SK-N-SH treated with all-trans-retinoic acid at 6 μM for 48 hours (cell line): ENCODE results near the gene SPAG7.
"Not testable (repeated sequence)": the region's sequence is repeated elsewhere in the genome, so short reads cannot be mapped to it uniquely, and the experiment has no call there.

Experiments
- ATAC-seq: fragments of 200-7000 bp; cut with Tn5 transposase; 3 replicates; pipeline ENCODE4 v1.9.1; 2020; ENCODE audit warnings: mild to moderate bottlenecking, moderate library complexity
- CSDC2 ChIP-seq: fragments of 250-450 bp; sonication (Bioruptor Pico); IDR thresholded peaks from 2 replicates; pipeline ENCODE4 v1.5.0; 2020; ENCODE audit warnings: mild to moderate bottlenecking, moderate library complexity
- GLIS3 ChIP-seq: fragments of 250-450 bp; sonication (Bioruptor Pico); IDR thresholded peaks from 2 replicates; pipeline ENCODE4 v1.5.0; 2020; ENCODE audit warnings: mild to moderate bottlenecking, moderate library complexity
- ISL1 ChIP-seq: fragments of 250-450 bp; sonication (Bioruptor Pico); IDR thresholded peaks from 2 replicates; pipeline ENCODE4 v2.1.2; 2022; ENCODE audit warnings: mild to moderate bottlenecking, moderate library complexity
- PPARA ChIP-seq: fragments of 250-450 bp; sonication (Bioruptor Pico); IDR thresholded peaks from 2 replicates; pipeline ENCODE4 v1.5.0; 2020; ENCODE audit warnings: mild to moderate bottlenecking, borderline replicate concordance
- RARB ChIP-seq: fragments of 250-450 bp; sonication (Bioruptor Pico); IDR thresholded peaks from 2 replicates; pipeline ENCODE4 v1.8.0; 2021; ENCODE audit warnings: mild to moderate bottlenecking, moderate library complexity
- SNAI2 ChIP-seq: fragments of 250-450 bp; sonication (Bioruptor Pico); IDR thresholded peaks from 2 replicates; pipeline ENCODE4 v1.5.0; 2020; ENCODE audit warnings: mild to moderate bottlenecking, moderate library complexity
- TCF4 ChIP-seq: fragments of 250-450 bp; sonication (Bioruptor Pico); IDR thresholded peaks from 2 replicates; pipeline ENCODE4 v1.8.0; 2021; ENCODE audit warnings: mild to moderate bottlenecking, moderate library complexity, borderline replicate concordance
- TOX ChIP-seq: fragments of 250-450 bp; sonication (Bioruptor Pico); IDR thresholded peaks from 2 replicates; pipeline ENCODE4 v1.8.0; 2021; ENCODE audit warnings: mild to moderate bottlenecking, moderate library complexity, borderline replicate concordance
- ZC3H10 ChIP-seq: fragments of 250-450 bp; sonication (Bioruptor Pico); IDR thresholded peaks from 2 replicates; pipeline ENCODE4 v1.5.1; 2021; ENCODE audit warnings: mild to moderate bottlenecking, moderate library complexity
- ZFP3 ChIP-seq: fragments of 250-450 bp; sonication (Bioruptor Pico); IDR thresholded peaks from 2 replicates; pipeline ENCODE4 v1.5.0; 2020; ENCODE audit warnings: mild to moderate bottlenecking, moderate library complexity
- ZFP30 ChIP-seq: fragments of 450-650 bp; formaldehyde crosslinking; IDR thresholded peaks from 2 replicates; pipeline ENCODE4 v1.5.0; 2022; ENCODE audit warnings: mild to moderate bottlenecking, moderate library complexity
- ZNF565 ChIP-seq: fragments of 450-650 bp; formaldehyde crosslinking; conservative IDR thresholded peaks from 2 replicates; pipeline ENCODE4 v1.5.0; 2020; ENCODE audit warnings: low read depth, mild to moderate bottlenecking, moderate library complexity
- ZNF70 ChIP-seq: fragments of 450-650 bp; formaldehyde crosslinking; IDR thresholded peaks from 2 replicates; pipeline ENCODE4 v1.5.0; 2020; ENCODE audit warnings: mild to moderate bottlenecking, moderate library complexity
- TF ChIP-seq, protein P1 (sequence below): fragments of 250-450 bp; sonication (Bioruptor Pico); IDR thresholded peaks from 2 replicates; pipeline ENCODE4 v1.8.0; 2021; ENCODE audit warnings: low read depth, mild to moderate bottlenecking, moderate library complexity, borderline replicate concordance
- TF ChIP-seq, protein P2 (sequence below): fragments of 250-450 bp; sonication (Bioruptor Pico); IDR thresholded peaks from 2 replicates; pipeline ENCODE4 v1.5.1; 2020; ENCODE audit warnings: low read depth, mild to moderate bottlenecking, moderate library complexity
- TF ChIP-seq, protein P3 (sequence below): fragments of 250-450 bp; sonication (Bioruptor Pico); IDR thresholded peaks from 2 replicates; pipeline ENCODE4 v1.5.1; 2021; ENCODE audit warnings: mild to moderate bottlenecking, moderate library complexity

SPAG7 gene

GRCh38 chr17:4928881-4929280 is 38.7 kb downstream of the SPAG7 start:
- ATAC-seq, result no peak
- TF ChIP-seq ZFP3 (CRISPR knock-in tag) (no peak), PPARA (no peak), RARB (CRISPR knock-in tag) (no peak)
- TF ChIP-seq, all 23 proteins: peak for 0

- not testable (repeated sequence) for ATAC-seq
These were observed 40.9 kb downstream of the SPAG7 start for GRCh38 chr17:4926577-4927335.

- ATAC-seq, result no peak
- TF ChIP-seq GLIS3 (CRISPR knock-in tag) (no peak), ZNF565 (CRISPR knock-in tag) (no peak), TCF4 (CRISPR knock-in tag) (no peak)
- TF ChIP-seq, protein P1, sequence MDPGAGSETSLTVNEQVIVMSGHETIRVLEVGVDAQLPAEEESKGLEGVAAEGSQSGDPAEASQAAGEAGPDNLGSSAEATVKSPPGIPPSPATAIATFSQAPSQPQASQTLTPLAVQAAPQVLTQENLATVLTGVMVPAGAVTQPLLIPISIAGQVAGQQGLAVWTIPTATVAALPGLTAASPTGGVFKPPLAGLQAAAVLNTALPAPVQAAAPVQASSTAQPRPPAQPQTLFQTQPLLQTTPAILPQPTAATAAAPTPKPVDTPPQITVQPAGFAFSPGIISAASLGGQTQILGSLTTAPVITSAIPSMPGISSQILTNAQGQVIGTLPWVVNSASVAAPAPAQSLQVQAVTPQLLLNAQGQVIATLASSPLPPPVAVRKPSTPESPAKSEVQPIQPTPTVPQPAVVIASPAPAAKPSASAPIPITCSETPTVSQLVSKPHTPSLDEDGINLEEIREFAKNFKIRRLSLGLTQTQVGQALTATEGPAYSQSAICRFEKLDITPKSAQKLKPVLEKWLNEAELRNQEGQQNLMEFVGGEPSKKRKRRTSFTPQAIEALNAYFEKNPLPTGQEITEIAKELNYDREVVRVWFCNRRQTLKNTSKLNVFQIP (CRISPR knock-in tag), result no peak
- TF ChIP-seq, all 23 proteins: peak for 0
These were observed 46.3 kb downstream of the SPAG7 start for GRCh38 chr17:4921320-4921719.

DNA sequence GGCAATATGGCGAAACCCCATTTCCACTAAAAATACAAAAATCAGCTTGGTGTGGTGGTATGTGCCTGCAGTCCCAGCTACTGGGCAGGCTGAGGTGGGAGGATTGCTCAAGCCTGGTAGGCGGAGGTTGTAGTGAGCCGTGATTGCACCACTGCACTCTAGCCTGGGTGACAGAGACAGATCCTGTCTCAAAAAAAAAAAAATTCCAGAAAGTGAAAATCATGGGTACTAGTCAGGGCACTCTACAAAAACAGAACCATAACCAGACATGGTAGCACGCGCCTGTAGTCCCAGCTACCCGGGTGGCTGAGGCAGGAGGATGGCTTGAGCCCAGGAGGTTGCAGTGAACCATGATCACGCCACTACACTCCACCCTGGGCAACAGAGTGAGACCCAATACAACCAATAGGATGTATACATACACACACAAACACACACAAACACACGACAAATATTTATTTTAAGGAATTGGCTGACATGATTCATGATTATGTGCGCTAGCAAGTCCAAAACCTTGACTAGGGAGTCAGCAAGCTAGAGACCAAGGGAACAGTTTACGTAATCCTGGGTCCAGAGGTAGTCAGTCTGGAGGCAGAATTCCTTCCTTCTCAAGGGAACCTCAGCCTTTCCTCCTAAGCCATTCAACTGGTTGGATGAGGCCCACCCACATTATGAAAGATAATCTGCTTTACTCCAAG is 47.1 kb downstream of the SPAG7 start:
- ATAC-seq, result no peak; the same call in 2 of the 3 replicates
- TF ChIP-seq GLIS3 (CRISPR knock-in tag) (no peak), SNAI2 (no peak), TCF4 (CRISPR knock-in tag) (no peak), ZNF70 (CRISPR knock-in tag) (no peak)

GRCh38 chr17:4919511-4920047 is 48.0 kb downstream of the SPAG7 start:
- ATAC-seq, result peak; percentile 48
- TF ChIP-seq TCF4 (CRISPR knock-in tag) (peak; percentile 30; the same call in 1 of the 2 replicates), TOX (CRISPR knock-in tag) (no peak), ZNF70 (CRISPR knock-in tag) (no peak)

GRCh38 chr17:4914551-4914950 is 53.1 kb downstream of the SPAG7 start:
- ATAC-seq, result not testable (repeated sequence)

DNA sequence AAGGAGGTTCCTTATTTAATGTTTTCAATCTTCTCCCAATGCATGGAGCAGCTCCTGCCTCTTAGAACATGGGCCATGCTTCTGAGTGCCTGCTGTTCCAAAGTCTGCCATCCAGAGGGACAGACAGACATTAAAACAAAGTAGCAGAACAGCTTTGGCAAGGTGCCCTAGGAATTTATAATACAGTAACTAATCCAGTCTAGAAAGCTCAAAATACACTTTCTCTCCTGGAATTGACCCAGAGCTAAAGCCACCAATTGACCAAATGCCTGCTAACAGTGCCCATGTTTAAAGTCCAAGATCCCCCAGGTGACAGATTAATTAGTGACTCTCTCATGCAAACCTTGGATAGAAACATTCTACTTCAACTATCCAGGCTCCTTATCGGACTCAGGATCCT is 53.6 kb downstream of the SPAG7 start:
- TF ChIP-seq CSDC2 (CRISPR knock-in tag) (no peak), ZNF565 (CRISPR knock-in tag) (no peak), ZFP30 (CRISPR knock-in tag) (no peak), RARB (CRISPR knock-in tag) (no peak), ISL1 (CRISPR knock-in tag) (no peak), ZC3H10 (CRISPR knock-in tag) (no peak)
- TF ChIP-seq, protein P2, sequence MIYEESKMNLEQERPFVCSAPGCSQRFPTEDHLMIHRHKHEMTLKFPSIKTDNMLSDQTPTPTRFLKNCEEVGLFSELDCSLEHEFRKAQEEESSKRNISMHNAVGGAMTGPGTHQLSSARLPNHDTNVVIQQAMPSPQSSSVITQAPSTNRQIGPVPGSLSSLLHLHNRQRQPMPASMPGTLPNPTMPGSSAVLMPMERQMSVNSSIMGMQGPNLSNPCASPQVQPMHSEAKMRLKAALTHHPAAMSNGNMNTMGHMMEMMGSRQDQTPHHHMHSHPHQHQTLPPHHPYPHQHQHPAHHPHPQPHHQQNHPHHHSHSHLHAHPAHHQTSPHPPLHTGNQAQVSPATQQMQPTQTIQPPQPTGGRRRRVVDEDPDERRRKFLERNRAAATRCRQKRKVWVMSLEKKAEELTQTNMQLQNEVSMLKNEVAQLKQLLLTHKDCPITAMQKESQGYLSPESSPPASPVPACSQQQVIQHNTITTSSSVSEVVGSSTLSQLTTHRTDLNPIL, result no peak
- TF ChIP-seq, protein P3, sequence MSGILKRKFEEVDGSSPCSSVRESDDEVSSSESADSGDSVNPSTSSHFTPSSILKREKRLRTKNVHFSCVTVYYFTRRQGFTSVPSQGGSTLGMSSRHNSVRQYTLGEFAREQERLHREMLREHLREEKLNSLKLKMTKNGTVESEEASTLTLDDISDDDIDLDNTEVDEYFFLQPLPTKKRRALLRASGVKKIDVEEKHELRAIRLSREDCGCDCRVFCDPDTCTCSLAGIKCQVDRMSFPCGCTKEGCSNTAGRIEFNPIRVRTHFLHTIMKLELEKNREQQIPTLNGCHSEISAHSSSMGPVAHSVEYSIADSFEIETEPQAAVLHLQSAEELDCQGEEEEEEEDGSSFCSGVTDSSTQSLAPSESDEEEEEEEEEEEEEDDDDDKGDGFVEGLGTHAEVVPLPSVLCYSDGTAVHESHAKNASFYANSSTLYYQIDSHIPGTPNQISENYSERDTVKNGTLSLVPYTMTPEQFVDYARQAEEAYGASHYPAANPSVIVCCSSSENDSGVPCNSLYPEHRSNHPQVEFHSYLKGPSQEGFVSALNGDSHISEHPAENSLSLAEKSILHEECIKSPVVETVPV, result no peak
- no peak for ATAC-seq
